ENCODE results near the gene SMPDL3A.

DNA sequence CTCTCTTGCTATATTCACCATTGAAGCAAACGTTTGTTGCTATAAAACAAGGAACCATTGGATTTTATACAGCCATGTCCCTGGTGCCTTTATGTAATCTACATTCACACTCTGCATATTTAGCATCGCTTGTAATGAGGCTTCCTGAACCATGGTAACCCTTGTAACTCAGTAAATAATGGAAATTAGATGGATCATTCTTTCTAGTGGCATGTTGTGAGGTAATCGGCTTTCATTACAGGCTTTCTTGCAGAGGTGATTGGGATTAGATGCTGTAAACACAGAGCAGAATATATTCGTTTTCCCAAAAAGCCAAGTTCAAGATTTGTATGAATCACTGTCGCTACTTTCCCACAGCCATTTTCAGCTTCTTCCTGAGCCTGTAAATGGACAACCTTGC, 36.1 kb downstream of the SMPDL3A start:
- TF ChIP-seq, protein P1, sequence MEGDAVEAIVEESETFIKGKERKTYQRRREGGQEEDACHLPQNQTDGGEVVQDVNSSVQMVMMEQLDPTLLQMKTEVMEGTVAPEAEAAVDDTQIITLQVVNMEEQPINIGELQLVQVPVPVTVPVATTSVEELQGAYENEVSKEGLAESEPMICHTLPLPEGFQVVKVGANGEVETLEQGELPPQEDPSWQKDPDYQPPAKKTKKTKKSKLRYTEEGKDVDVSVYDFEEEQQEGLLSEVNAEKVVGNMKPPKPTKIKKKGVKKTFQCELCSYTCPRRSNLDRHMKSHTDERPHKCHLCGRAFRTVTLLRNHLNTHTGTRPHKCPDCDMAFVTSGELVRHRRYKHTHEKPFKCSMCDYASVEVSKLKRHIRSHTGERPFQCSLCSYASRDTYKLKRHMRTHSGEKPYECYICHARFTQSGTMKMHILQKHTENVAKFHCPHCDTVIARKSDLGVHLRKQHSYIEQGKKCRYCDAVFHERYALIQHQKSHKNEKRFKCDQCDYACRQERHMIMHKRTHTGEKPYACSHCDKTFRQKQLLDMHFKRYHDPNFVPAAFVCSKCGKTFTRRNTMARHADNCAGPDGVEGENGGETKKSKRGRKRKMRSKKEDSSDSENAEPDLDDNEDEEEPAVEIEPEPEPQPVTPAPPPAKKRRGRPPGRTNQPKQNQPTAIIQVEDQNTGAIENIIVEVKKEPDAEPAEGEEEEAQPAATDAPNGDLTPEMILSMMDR (conservative IDR thresholded peaks at IDR 0.05 in 1 of 2, IDR thresholded peaks at IDR 0.05 in 1 of 2; ENCODE audit: extremely low read depth in 1 of 2, insufficient read depth in 1 of 2, low read depth in 1 of 2, low read length in 2 of 2): no peak
- TF ChIP-seq EZH2 (IDR thresholded peaks at IDR 0.05; ENCODE audit: borderline replicate concordance, low read length): no peak

Data from mammary epithelial cell (primary cell).